Lower leg skin (tissue), 3 donors: ENCODE results near the gene SLC39A11.

Experiments
- POLR2A ChIP-seq, 2 donors: fragments of 450-650 bp; IDR thresholded peaks; one replicate each; pipeline ENCODE4 v1.6.1; 2016 to 2017; ENCODE audit warnings: antibody characterized with exemption in 2 of 2, mild to moderate bottlenecking in 1 of 2, moderate library complexity in 1 of 2
- TF ChIP-seq, protein P1 (sequence below), 3 donors: fragments of 450-650 bp; IDR thresholded peaks; one replicate each; pipeline ENCODE4 v1.5.1; 2016; ENCODE audit warnings: antibody characterized with exemption in 3 of 3, mild to moderate bottlenecking in 3 of 3, moderate library complexity in 2 of 3

DNA sequence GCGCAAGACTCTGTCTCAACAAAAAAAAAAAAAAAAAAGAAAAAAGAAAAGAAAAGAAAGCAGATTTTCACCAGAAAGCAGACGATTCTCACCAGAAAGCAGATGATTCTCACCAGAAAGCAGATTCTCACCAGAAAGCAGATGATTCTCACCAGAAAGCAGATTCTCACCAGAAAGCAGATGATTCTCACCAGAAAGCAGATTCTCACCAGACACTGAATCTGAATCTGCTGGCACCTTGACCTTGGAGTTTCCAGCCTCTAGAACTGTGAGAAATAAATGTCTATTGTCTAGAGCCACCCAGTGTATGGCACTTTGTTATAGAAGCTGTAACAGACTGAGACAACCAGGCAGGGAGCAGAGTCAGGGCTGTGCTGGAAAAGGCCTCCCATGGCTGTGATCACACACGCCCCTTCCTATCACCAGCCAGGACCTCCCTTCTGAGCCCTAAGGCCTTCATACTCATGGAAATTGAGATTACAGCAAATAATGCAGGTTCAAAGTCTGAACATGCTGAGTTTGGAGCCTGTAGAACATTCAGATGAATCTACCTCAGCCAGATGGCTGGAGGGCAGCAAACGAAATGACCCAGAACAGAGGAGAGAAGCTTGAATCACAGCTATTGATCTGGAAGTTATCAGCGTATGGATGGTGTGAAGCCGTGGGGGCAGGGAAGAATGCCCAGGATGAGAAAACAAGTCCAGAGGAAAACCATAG is 309.3 kb downstream of the SLC39A11 start:
- TF ChIP-seq, protein P1, sequence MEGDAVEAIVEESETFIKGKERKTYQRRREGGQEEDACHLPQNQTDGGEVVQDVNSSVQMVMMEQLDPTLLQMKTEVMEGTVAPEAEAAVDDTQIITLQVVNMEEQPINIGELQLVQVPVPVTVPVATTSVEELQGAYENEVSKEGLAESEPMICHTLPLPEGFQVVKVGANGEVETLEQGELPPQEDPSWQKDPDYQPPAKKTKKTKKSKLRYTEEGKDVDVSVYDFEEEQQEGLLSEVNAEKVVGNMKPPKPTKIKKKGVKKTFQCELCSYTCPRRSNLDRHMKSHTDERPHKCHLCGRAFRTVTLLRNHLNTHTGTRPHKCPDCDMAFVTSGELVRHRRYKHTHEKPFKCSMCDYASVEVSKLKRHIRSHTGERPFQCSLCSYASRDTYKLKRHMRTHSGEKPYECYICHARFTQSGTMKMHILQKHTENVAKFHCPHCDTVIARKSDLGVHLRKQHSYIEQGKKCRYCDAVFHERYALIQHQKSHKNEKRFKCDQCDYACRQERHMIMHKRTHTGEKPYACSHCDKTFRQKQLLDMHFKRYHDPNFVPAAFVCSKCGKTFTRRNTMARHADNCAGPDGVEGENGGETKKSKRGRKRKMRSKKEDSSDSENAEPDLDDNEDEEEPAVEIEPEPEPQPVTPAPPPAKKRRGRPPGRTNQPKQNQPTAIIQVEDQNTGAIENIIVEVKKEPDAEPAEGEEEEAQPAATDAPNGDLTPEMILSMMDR (IDR thresholded peaks at IDR 0.05), result no peak
- no peak for TF ChIP-seq POLR2A (IDR thresholded peaks at IDR 0.05)
